ENCODE measurements around the gene THSD7B. TPM values are rescaled to one million over a fixed set of nuclear protein-coding genes. Genes with fewer than 3 reads are reported as not detected.
A peak's percentile ranks its signal among the peaks of the same experiment; 100 is the strongest.

The THSD7B gene
- polyA plus RNA-seq, 1 donor from 2014 or later: 0.46 TPM

DNA sequence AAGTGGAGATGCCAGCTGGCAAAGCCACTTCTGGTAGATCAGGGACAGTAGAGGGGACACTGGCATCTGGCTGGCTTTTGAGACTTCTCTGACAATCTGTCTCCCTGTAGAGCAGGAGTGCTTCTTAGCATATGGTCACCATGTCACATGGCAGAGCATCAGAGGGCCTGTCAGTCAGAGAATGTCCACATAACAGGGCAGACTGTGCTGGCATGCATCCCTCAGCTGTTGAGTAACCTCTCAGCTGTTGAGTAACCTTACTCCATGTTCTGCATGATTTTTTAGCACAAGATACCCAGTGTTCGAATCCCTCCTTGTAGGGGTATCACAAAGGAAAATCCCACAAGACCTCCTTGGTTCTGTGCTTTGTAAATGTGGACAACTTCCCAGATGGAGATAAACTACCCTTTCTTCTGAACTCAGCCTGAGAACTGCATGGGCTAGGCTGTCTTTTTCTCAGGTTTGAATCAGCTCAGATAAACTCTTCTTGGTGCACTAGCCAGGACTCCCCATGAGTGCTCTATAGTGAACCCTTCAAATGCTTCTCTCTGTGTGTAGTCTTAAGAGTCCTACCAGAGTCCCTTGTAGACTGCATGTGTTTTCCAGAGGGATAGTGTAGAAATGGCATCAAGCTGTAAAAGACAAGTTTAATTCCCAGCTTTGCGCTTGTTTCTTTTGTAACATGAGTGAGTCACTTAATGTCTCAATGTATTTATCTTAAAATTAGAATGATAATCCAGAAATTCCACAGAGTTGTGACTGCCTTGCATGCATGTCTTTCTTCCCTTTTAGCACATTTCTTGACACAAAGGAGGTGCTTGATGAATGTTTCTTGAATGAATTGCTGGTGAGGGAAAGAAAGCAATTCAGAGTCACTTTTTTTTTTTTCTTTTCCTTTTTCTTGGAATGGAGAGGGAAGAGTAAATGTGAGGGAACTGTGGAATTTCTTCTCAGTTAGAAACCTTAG, 756.6 kb downstream of the THSD7B start:
- TF ChIP-seq, protein P1, sequence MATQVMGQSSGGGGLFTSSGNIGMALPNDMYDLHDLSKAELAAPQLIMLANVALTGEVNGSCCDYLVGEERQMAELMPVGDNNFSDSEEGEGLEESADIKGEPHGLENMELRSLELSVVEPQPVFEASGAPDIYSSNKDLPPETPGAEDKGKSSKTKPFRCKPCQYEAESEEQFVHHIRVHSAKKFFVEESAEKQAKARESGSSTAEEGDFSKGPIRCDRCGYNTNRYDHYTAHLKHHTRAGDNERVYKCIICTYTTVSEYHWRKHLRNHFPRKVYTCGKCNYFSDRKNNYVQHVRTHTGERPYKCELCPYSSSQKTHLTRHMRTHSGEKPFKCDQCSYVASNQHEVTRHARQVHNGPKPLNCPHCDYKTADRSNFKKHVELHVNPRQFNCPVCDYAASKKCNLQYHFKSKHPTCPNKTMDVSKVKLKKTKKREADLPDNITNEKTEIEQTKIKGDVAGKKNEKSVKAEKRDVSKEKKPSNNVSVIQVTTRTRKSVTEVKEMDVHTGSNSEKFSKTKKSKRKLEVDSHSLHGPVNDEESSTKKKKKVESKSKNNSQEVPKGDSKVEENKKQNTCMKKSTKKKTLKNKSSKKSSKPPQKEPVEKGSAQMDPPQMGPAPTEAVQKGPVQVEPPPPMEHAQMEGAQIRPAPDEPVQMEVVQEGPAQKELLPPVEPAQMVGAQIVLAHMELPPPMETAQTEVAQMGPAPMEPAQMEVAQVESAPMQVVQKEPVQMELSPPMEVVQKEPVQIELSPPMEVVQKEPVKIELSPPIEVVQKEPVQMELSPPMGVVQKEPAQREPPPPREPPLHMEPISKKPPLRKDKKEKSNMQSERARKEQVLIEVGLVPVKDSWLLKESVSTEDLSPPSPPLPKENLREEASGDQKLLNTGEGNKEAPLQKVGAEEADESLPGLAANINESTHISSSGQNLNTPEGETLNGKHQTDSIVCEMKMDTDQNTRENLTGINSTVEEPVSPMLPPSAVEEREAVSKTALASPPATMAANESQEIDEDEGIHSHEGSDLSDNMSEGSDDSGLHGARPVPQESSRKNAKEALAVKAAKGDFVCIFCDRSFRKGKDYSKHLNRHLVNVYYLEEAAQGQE (IDR thresholded peaks at IDR 0.05; ENCODE audit: borderline replicate concordance): no peak
- Histone ChIP-seq H2AFZ (ENCODE audit: low read depth, low read length) (no peak overlapping the region), H3K36me3 (ENCODE audit: insufficient read depth, low read length) (no peaks in the 10 kb centered on the region), H3F3A (ENCODE audit: insufficient read depth, low read length, poor library complexity, severe bottlenecking) (no peaks in the 10 kb centered on the region), H3K79me2 (replicated peaks; ENCODE audit: insufficient read depth, low read length) (no peaks in the 10 kb centered on the region), H3K27me3 (ENCODE audit: insufficient read depth, low read depth, low read length) (no peaks in the 10 kb centered on the region), H3K27ac (ENCODE audit: low read length) (no peak overlapping the region), H3K4me3 (ENCODE audit: low read length) (no peak overlapping the region), H3K9me3 (ENCODE audit: low read length) (no peaks in the 10 kb centered on the region), H4K20me1 (ENCODE audit: insufficient read depth) (no peaks in the 10 kb centered on the region), H3K9me2 (ENCODE audit: insufficient read depth, low read length) (no peaks in the 10 kb centered on the region), H3K4me2 (ENCODE audit: low read length) (no peak overlapping the region), H3K9ac (ENCODE audit: low read length) (no peak overlapping the region)

DNA sequence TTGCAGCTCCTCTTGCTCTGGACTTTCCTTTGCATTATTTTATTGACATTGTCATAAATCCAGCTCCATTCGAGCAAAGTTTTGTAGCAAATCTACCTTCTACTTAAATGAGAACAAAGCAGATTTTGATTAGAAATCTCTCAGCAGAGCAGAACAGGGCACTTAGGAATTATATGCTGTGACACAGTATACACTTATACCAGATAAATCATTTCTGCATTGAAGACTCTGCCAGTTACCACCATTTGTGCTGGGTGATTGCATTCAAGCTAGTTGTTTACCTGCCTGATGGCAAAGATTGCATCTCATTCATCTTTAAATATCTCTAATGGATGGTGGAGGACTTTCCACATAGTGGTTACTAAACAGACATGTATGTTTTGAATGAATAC, 757.3 kb downstream of the THSD7B start:
- no peak overlapping the region for H2AFZ ChIP-seq (ENCODE audit: low read depth, low read length)
- H3F3A ChIP-seq (ENCODE audit: insufficient read depth, low read length, poor library complexity, severe bottlenecking): no peaks in the 10 kb centered on the region
- H3K9me2 ChIP-seq (ENCODE audit: insufficient read depth, low read length): no peaks in the 10 kb centered on the region
- no peak overlapping the region for H3K4me3 ChIP-seq (ENCODE audit: low read length)
- H3K27me3 ChIP-seq (ENCODE audit: insufficient read depth, low read depth, low read length): no peaks in the 10 kb centered on the region
- H3K9me3 ChIP-seq (ENCODE audit: low read length): no peaks in the 10 kb centered on the region
- H3K79me2 ChIP-seq (replicated peaks; ENCODE audit: insufficient read depth, low read length): no peaks in the 10 kb centered on the region
- TF ChIP-seq EP300 (conservative IDR thresholded peaks at IDR 0.05; ENCODE audit: poor library complexity, severe bottlenecking): no peak
- H3K4me2 ChIP-seq (ENCODE audit: low read length): no peak overlapping the region
- H3K36me3 ChIP-seq (ENCODE audit: insufficient read depth, low read length): no peaks in the 10 kb centered on the region
- H4K20me1 ChIP-seq (ENCODE audit: insufficient read depth): no peaks in the 10 kb centered on the region
- H3K27ac ChIP-seq (ENCODE audit: low read length): no peak overlapping the region
- no peak overlapping the region for H3K9ac ChIP-seq (ENCODE audit: low read length)

DNA sequence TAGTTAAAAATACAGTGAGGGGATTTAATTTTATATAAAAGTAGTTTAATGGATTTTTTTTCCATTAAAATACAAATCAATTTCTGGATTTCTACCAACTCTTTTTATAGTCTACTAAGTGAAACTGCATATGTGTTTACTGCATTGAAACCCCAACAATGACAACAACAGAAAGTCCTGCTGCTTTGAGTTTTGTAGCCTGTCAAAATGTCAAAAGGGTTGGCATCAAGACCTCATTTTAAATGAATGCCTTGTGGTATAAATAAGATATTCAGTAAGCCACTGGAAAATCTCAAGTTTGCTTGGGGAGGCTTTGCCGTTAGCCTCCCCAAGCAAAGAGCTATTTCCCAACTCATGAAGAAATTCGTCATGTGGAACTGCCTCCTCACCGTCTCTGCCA, 758.6 kb downstream of the THSD7B start:
- no peaks in the 10 kb centered on the region for H3K27me3 ChIP-seq (ENCODE audit: insufficient read depth, low read depth, low read length)
- no peak overlapping the region for H3K27ac ChIP-seq (ENCODE audit: low read length)
- no peaks in the 10 kb centered on the region for H3K9me2 ChIP-seq (ENCODE audit: insufficient read depth, low read length)
- no peaks in the 10 kb centered on the region for H3F3A ChIP-seq (ENCODE audit: insufficient read depth, low read length, poor library complexity, severe bottlenecking)
- TF ChIP-seq RAD21 (conservative IDR thresholded peaks at IDR 0.05) (no peak), EP300 (conservative IDR thresholded peaks at IDR 0.05; ENCODE audit: poor library complexity, severe bottlenecking) (peak; percentile 17), TAF1 (IDR thresholded peaks at IDR 0.05; ENCODE audit: low read depth) (no peak), SMC3 (conservative IDR thresholded peaks at IDR 0.05; ENCODE audit: poor library complexity) (no peak)
- TF ChIP-seq, protein P1 (IDR thresholded peaks at IDR 0.05; ENCODE audit: borderline replicate concordance): no peak
- TF ChIP-seq, protein P2, sequence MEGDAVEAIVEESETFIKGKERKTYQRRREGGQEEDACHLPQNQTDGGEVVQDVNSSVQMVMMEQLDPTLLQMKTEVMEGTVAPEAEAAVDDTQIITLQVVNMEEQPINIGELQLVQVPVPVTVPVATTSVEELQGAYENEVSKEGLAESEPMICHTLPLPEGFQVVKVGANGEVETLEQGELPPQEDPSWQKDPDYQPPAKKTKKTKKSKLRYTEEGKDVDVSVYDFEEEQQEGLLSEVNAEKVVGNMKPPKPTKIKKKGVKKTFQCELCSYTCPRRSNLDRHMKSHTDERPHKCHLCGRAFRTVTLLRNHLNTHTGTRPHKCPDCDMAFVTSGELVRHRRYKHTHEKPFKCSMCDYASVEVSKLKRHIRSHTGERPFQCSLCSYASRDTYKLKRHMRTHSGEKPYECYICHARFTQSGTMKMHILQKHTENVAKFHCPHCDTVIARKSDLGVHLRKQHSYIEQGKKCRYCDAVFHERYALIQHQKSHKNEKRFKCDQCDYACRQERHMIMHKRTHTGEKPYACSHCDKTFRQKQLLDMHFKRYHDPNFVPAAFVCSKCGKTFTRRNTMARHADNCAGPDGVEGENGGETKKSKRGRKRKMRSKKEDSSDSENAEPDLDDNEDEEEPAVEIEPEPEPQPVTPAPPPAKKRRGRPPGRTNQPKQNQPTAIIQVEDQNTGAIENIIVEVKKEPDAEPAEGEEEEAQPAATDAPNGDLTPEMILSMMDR (IDR thresholded peaks at IDR 0.05; ENCODE audit: poor library complexity, severe bottlenecking): no peak
- H2AFZ ChIP-seq (ENCODE audit: low read depth, low read length): no peak overlapping the region
- no peaks in the 10 kb centered on the region for H3K79me2 ChIP-seq (replicated peaks; ENCODE audit: insufficient read depth, low read length)
- no peaks in the 10 kb centered on the region for H3K9me3 ChIP-seq (ENCODE audit: low read length)
- H3K9ac ChIP-seq (ENCODE audit: low read length): no peak overlapping the region
- no peaks in the 10 kb centered on the region for H4K20me1 ChIP-seq (ENCODE audit: insufficient read depth)
- H3K4me2 ChIP-seq (ENCODE audit: low read length): no peak overlapping the region
- no peaks in the 10 kb centered on the region for H3K36me3 ChIP-seq (ENCODE audit: insufficient read depth, low read length)
- H3K4me3 ChIP-seq (ENCODE audit: low read length): no peak overlapping the region
